Effector memory CD4-positive, alpha-beta T cell (primary cell): ENCODE results near the gene CASP6.

Experiments
- DNase-seq, 3 donors: peaks; one replicate each; pipeline ENCODE4 v3.0.0-alpha.2; 2020
- H3K27ac ChIP-seq: 2 replicates; pipeline ENCODE4 v1.7.0; 2013; ENCODE audit warnings: mild to moderate bottlenecking, low read length, moderate library complexity; ENCODE audit not compliant: insufficient read depth, poor library complexity, severe bottlenecking
- H3K27me3 ChIP-seq: replicated peaks from 2 replicates; pipeline ENCODE4 v1.7.0; 2013; ENCODE audit warnings: mild to moderate bottlenecking, low read length; ENCODE audit not compliant: insufficient read depth, control insufficient read depth, poor library complexity, severe bottlenecking
- H3K36me3 ChIP-seq: 2 replicates; pipeline ENCODE4 v1.7.0; 2013; ENCODE audit warnings: mild to moderate bottlenecking, low read length, moderate library complexity; ENCODE audit not compliant: control insufficient read depth, insufficient read depth
- H3K4me1 ChIP-seq: 2 replicates; pipeline ENCODE4 v1.7.0; 2013; ENCODE audit warnings: low read length, mild to moderate bottlenecking; ENCODE audit not compliant: control insufficient read depth, insufficient read depth, poor library complexity, severe bottlenecking
- H3K4me3 ChIP-seq: 2 replicates; pipeline ENCODE4 v1.7.0; 2013; ENCODE audit warnings: low read length, low read depth, mild to moderate bottlenecking; ENCODE audit not compliant: insufficient read depth, poor library complexity, severe bottlenecking
- H3K9me3 ChIP-seq: 2 replicates; pipeline ENCODE4 v1.7.0; 2013; ENCODE audit warnings: mild to moderate bottlenecking, low read length, moderate library complexity; ENCODE audit not compliant: control insufficient read depth
- total RNA-seq, 3 donors: gene quantifications; one replicate each; lab custom pipeline; 2026; lab: John Stamatoyannopoulos, UW

The CASP6 gene
- 7.5 to 14.0 (median 13.0) reads per million in 3 donors for total RNA-seq

- Histone ChIP-seq H3K4me1 (peaks cover 9% of the 10 kb centered on the region), H3K36me3 (no peaks in the 10 kb centered on the region), H3K27me3 (no peaks in the 10 kb centered on the region), H3K9me3 (no peaks in the 10 kb centered on the region), H3K4me3 (peak within 1 kb of the TSS; percentile 79), H3K27ac (peak within 1 kb of the TSS; percentile 65)
- DNase-seq, result peak; percentile 52 to 69 (median 64)
Measured at GRCh38 chr4:109702950-109703663, at the start of gene CASP6. Gene CASP6, minus strand, starts transcription at chr4:109703445. Its CDS starts 50 bp downstream, at chr4:109703395.

GRCh38 chr4:109752525-109752924, 49.3 kb upstream of the CASP6 start:
- no peaks in the 10 kb centered on the region for H3K36me3 ChIP-seq
- no peaks in the 10 kb centered on the region for H3K9me3 ChIP-seq
- no peak overlapping the region for H3K4me3 ChIP-seq
- H3K27ac ChIP-seq, result no peak overlapping the region
- no peaks in the 10 kb centered on the region for H3K27me3 ChIP-seq
- no peak for DNase-seq
- no peaks in the 10 kb centered on the region for H3K4me1 ChIP-seq

- DNase-seq, result no peak
- H3K4me3 ChIP-seq, result no peak overlapping the region
- H3K27ac ChIP-seq, result no peak overlapping the region
- H3K4me1 ChIP-seq, result no peaks in the 10 kb centered on the region
- no peaks in the 10 kb centered on the region for H3K9me3 ChIP-seq
- no peaks in the 10 kb centered on the region for H3K27me3 ChIP-seq
- H3K36me3 ChIP-seq, result no peaks in the 10 kb centered on the region
Measured at GRCh38 chr4:109751852-109752251, 48.6 kb upstream of the CASP6 start.

- no peaks in the 10 kb centered on the region for H3K36me3 ChIP-seq
- no peaks in the 10 kb centered on the region for H3K9me3 ChIP-seq
- no peaks in the 10 kb centered on the region for H3K27me3 ChIP-seq
- no peak overlapping the region for H3K27ac ChIP-seq
- H3K4me3 ChIP-seq, result no peak overlapping the region
- H3K4me1 ChIP-seq, result no peaks in the 10 kb centered on the region
- DNase-seq, result no peak
Measured at GRCh38 chr4:109750652-109751244, 47.5 kb upstream of the CASP6 start.

DNA sequence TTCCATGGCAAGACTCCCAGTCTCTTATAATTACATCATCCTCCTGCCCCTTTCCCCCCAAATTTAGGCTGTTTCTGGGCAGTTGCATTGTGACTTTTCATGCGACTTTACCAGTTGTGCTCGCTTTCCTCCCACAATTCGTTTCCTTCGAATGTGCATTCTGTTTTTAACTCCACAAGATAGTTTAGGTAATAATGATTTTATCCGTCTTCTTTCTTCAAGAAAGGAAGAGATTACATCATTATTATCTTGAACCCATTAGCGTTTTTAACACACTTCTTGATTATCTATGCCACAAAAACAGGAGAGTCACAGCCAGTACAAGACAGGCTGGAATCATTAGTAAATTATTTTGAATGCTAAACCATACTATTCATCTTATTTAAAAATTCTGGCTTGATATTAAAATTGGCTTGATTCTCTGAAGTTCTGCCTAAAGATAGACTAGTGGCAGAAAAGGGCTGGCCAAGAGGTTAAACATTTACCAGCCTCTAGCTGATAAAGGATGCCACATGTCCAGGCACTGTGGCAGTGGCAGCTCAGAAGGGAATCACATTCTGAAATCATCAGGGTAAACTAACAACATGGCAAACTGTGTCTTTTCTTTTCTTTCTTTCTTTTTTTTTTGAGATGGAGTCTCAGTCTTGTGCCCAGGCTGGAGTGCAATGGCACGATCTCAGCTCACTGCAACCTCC, 46.3 kb upstream of the CASP6 start:
- Histone ChIP-seq H3K27ac (no peak overlapping the region), H3K4me1 (no peaks in the 10 kb centered on the region), H3K9me3 (no peaks in the 10 kb centered on the region), H3K27me3 (no peaks in the 10 kb centered on the region), H3K4me3 (no peak overlapping the region), H3K36me3 (no peaks in the 10 kb centered on the region)
- no peak for DNase-seq

GRCh38 chr4:109748114-109748513, 44.9 kb upstream of the CASP6 start:
- Histone ChIP-seq H3K36me3 (no peaks in the 10 kb centered on the region), H3K27ac (no peak overlapping the region), H3K27me3 (no peaks in the 10 kb centered on the region), H3K4me3 (no peak overlapping the region), H3K9me3 (no peaks in the 10 kb centered on the region), H3K4me1 (no peaks in the 10 kb centered on the region)
- DNase-seq, result no peak

GRCh38 chr4:109746728-109747127, 43.5 kb upstream of the CASP6 start:
- Histone ChIP-seq H3K4me1 (no peaks in the 10 kb centered on the region), H3K4me3 (no peak overlapping the region), H3K27ac (no peak overlapping the region), H3K9me3 (no peaks in the 10 kb centered on the region), H3K36me3 (no peaks in the 10 kb centered on the region), H3K27me3 (no peaks in the 10 kb centered on the region)
- DNase-seq, result no peak

DNA sequence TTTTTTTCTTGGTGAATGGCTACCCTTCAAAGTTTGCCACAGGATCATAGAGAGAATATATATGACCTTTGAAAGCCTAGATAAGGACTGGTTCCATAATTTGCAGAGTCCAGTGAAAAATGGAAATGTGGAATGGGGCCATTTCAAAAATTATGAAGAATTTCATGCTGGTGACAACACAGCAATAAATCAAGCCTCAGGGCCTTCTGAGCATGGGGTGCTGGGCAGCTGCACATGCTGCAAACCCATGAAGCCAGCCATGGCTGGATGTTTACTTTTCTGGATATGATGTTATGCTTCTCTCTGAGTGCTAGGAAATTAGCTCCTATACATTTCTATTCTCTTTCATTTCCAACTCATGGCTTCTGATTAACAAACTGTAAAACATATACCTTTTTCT, 42.6 kb upstream of the CASP6 start:
- DNase-seq, result no peak
- H3K27ac ChIP-seq, result no peak overlapping the region
- no peaks in the 10 kb centered on the region for H3K36me3 ChIP-seq
- H3K4me1 ChIP-seq, result no peaks in the 10 kb centered on the region
- no peak overlapping the region for H3K4me3 ChIP-seq
- H3K9me3 ChIP-seq, result no peaks in the 10 kb centered on the region
- no peaks in the 10 kb centered on the region for H3K27me3 ChIP-seq

DNA sequence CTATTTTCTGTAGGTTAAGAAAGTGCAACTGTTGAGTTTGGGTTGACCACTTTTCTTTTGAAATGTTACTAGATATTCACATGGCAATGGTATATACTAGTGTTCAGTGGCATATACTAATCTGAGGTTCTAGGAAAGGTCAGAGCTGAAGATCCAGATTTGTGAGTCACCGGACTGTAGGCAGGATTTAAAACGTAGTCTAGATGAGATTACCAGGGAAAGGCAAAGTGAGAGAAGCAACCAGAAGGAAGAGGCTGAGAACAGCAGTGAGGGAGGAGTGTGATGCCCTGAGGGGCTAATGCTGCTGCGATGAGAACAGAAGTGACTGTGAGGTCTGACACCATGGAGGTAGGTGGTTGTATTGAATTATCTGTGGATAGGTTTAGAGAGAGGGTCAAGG, 36.3 kb upstream of the CASP6 start:
- Histone ChIP-seq H3K4me1 (no peaks in the 10 kb centered on the region), H3K27ac (no peak overlapping the region), H3K9me3 (no peaks in the 10 kb centered on the region), H3K4me3 (no peak overlapping the region), H3K36me3 (no peaks in the 10 kb centered on the region), H3K27me3 (no peaks in the 10 kb centered on the region)
- DNase-seq, result no peak
